Spleen (tissue), 11 donors: ENCODE measurements around the gene MIA3. TPM values are rescaled to one million over a fixed set of nuclear protein-coding genes. Genes with fewer than 3 reads are reported as not detected.

Source experiments
- DNase-seq: peaks from one replicate; pipeline ENCODE4 v3.0.0-alpha.2; 2020
- H3K27ac ChIP-seq, 8 donors: fragments of 200-600 bp; sonication (generic) in 7 of 8; 1 replicate in 4 of 8; 2 replicates in 4 of 8; pipeline versions ENCODE4 v1.5.0 to v1.8.0; 2016 to 2021; ENCODE audit warnings: inconsistent platforms in 4 of 8, mild to moderate bottlenecking in 4 of 8, moderate library complexity in 1 of 8
- H3K27me3 ChIP-seq, 7 donors: fragments of 200-600 bp; sonication (generic) in 6 of 7; replicated peaks in 1 of 7; 1 replicate in 4 of 7; 2 replicates in 3 of 7; pipeline versions ENCODE4 v1.5.0 to v1.8.0; 2016 to 2021; ENCODE audit warnings: inconsistent platforms in 3 of 7, mild to moderate bottlenecking in 1 of 7
- H3K36me3 ChIP-seq, 6 donors: fragments of 200-600 bp; sonication (generic) in 5 of 6; 1 replicate in 4 of 6; 2 replicates in 2 of 6; pipeline versions ENCODE4 v1.5.0 to v1.8.0; 2016 to 2021; ENCODE audit warnings: inconsistent platforms in 2 of 6
- H3K4me1 ChIP-seq, 6 donors: fragments of 200-600 bp; sonication (generic) in 5 of 6; 1 replicate in 3 of 6; 2 replicates in 3 of 6; pipeline versions ENCODE4 v1.5.0 to v1.8.0; 2016 to 2021; ENCODE audit warnings: inconsistent platforms in 3 of 6
- H3K4me3 ChIP-seq, 8 donors: fragments of 200-600 bp; sonication (generic) in 7 of 8; 1 replicate in 4 of 8; 2 replicates in 4 of 8; pipeline versions ENCODE4 v1.5.0 to v1.8.0; 2016 to 2021; ENCODE audit warnings: inconsistent platforms in 4 of 8, mild to moderate bottlenecking in 4 of 8, moderate library complexity in 2 of 8
- H3K9me3 ChIP-seq, 8 donors: fragments of 200-600 bp; sonication (generic) in 7 of 8; 1 replicate in 4 of 8; 2 replicates in 4 of 8; pipeline versions ENCODE4 v1.5.0 to v1.8.0; 2016 to 2021; ENCODE audit warnings: inconsistent platforms in 4 of 8
- POLR2A ChIP-seq, 3 donors: fragments of 450-650 bp; IDR thresholded peaks; one replicate each; pipeline ENCODE4 v1.5.1; 2017; ENCODE audit warnings: antibody characterized with exemption in 3 of 3, mild to moderate bottlenecking in 1 of 3
- POLR2AphosphoS5 ChIP-seq, 3 donors: sonication (generic); formaldehyde crosslinking; IDR thresholded peaks; one replicate each; pipeline ENCODE4 v1.5.1; 2017; ENCODE audit warnings: antibody characterized with exemption in 3 of 3
- WGBS, 5 donors: extraction: QIAGEN DNeasy Blood & Tissue Kit in 3 of 5; methylation state at CpG; one replicate each; pipeline versions ENCODE4 v1.1.5 to v1.1.7; 2013 to 2018; 5-methylcytosine and 5-hydroxymethylcytosine counted together
- intact Hi-C: fragments of 100-400 bp; cut with DNase I; formaldehyde crosslinking; loops from one replicate; pipeline ENCODE4 v1.15.0; 2023; ENCODE audit warnings: low total_unique reads
- polyA plus RNA-seq, 3 donors: library from polyadenylated mRNA; stranded (reverse); fragments of 200-250 nt; gene quantifications; one replicate each; pipeline ENCODE4 v1.2.1, GENCODE V29; 2013
- total RNA-seq, 7 donors: library from RNA; depleted of rRNA in 3 of 7; stranded (reverse); fragments of >200 nt in 3 of 7; fragmentation: NEBNext Ultra II Directional in 4 of 7; extraction: Animal tissue kit (Norgen Biotek cat#: 25700) in 4 of 7; gene quantifications; one replicate each; pipeline versions ENCODE4 v1.1.0 to v1.2.1, GENCODE V29; 2016 to 2021
- TF ChIP-seq, protein P1 (sequence below), 11 experiments: fragments of 200-600 bp in 7 of 11; fragments of 450-650 bp in 4 of 11; sonication (generic) in 4 of 11; IDR thresholded peaks in 8 of 11; conservative IDR thresholded peaks in 3 of 11; 1 replicate in 7 of 11; 2 replicates in 4 of 11; pipeline versions ENCODE4 v1.4.0 to v1.8.0; 2016 to 2021; ENCODE audit warnings: antibody characterized with exemption in 11 of 11, inconsistent platforms in 4 of 11, mild to moderate bottlenecking in 1 of 11
- donor health status: healthy with polysubstance abuse.
- donor health status: DM: no; HTN: no; CAD: no; lungs with moderate emphysema.
- donor health status: DM: no; HTN: no; CAD: no.
- donor health status: Bipolar disorder and iron deficiency.
- donor health status: healthy.
- donor health status: DM: no; HTN: no; CAD: no.
- donor health status: DM: yes; HTN: yes; CAD: no.

Gene MIA3
- total and polyA plus RNA-seq, 10 donors: 25.4 to 68.8 (median 51.7) TPM

DNA sequence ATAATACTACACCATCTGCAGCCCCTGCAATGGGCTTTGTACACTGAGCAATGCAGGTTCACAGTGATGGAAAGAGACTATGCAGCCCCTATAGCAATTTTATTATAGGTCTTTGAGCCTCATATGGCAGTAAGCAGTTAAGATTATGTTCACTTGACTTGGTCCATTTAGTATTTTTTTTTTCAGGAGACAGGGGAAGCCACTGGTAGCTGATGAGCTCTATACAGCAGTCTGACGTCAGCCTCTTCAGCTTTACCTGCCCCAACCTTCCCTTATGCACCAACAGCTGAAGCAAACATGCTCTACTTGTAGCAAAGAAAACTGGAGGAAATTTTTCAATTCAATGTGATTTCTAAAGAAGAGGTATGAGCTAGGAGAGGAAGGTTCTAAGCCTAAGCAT lies 62.2 kb downstream of the MIA3 start:
- DNase-seq: no peak
- Histone ChIP-seq H3K4me3 (no peak overlapping the region), H3K27me3 (no peaks in the 10 kb centered on the region), H3K4me1 (no peaks in the 10 kb centered on the region), H3K9me3 (no peaks in the 10 kb centered on the region), H3K27ac (no peak overlapping the region), H3K36me3 (peaks cover 0 to 88% (median 37%) of the 10 kb centered on the region in 6 donors)
- 95 to 100% (median 96%) methylated on average over 1 of the region's 1 CpG for WGBS, 5 donors
- TF ChIP-seq POLR2A (IDR thresholded peaks at IDR 0.05) (no peak), POLR2AphosphoS5 (IDR thresholded peaks at IDR 0.05) (no peak)
- TF ChIP-seq, protein P1, sequence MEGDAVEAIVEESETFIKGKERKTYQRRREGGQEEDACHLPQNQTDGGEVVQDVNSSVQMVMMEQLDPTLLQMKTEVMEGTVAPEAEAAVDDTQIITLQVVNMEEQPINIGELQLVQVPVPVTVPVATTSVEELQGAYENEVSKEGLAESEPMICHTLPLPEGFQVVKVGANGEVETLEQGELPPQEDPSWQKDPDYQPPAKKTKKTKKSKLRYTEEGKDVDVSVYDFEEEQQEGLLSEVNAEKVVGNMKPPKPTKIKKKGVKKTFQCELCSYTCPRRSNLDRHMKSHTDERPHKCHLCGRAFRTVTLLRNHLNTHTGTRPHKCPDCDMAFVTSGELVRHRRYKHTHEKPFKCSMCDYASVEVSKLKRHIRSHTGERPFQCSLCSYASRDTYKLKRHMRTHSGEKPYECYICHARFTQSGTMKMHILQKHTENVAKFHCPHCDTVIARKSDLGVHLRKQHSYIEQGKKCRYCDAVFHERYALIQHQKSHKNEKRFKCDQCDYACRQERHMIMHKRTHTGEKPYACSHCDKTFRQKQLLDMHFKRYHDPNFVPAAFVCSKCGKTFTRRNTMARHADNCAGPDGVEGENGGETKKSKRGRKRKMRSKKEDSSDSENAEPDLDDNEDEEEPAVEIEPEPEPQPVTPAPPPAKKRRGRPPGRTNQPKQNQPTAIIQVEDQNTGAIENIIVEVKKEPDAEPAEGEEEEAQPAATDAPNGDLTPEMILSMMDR (IDR thresholded peaks at IDR 0.05 in 8 of 11, conservative IDR thresholded peaks at IDR 0.05 in 3 of 11): no peak
- intact Hi-C loops: no loop called here

DNA sequence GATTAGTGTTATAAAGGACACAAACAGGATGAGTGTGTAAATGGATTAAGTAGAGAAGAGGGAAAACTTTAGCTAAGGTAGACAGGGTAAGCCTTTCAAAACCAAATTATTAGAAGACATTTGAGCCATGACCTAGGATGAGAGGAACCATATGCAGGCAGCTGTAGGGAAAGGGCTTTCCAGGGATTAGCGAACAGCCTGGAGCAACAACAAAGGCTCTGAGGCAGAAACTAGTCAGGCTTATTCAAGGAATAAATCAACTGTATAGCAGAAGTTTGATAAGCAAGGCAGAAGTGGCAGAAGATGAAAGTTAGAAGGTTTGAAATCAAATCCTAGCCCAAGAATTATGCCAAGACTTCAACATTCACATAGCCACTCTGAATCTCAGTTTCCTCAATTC lies 73.1 kb downstream of the MIA3 start:
- Histone ChIP-seq H3K27me3 (no peaks in the 10 kb centered on the region), H3K9me3 (no peaks in the 10 kb centered on the region), H3K36me3 (peaks cover 0 to 86% (median 23%) of the 10 kb centered on the region in 6 donors), H3K27ac (no peak overlapping the region), H3K4me3 (no peak overlapping the region), H3K4me1 (peaks cover 0 to 17% (median 0%) of the 10 kb centered on the region in 6 donors)
- no peak for DNase-seq
- whole genome bisulfite sequencing, 5 donors: 90 to 100% (median 96%) methylated on average over 1 of the region's 1 CpG
- TF ChIP-seq POLR2A (IDR thresholded peaks at IDR 0.05) (no peak), POLR2AphosphoS5 (IDR thresholded peaks at IDR 0.05) (no peak)
- TF ChIP-seq, protein P1 (IDR thresholded peaks at IDR 0.05 in 8 of 11, conservative IDR thresholded peaks at IDR 0.05 in 3 of 11): no peak
- intact Hi-C loops: no loop called here

GRCh38 chr1:222694927-222695326 lies 77.0 kb downstream of the MIA3 start:
- WGBS, 5 donors: 80 to 84% (median 82%) methylated on average over 5 of the region's 5 CpGs
- Histone ChIP-seq H3K4me3 (no peak overlapping the region), H3K27ac (no peak overlapping the region), H3K4me1 (peaks cover 0 to 35% (median 2%) of the 10 kb centered on the region in 6 donors), H3K36me3 (peaks cover 0 to 81% (median 17%) of the 10 kb centered on the region in 6 donors), H3K9me3 (no peaks in the 10 kb centered on the region), H3K27me3 (no peaks in the 10 kb centered on the region)
- DNase-seq: no peak
- intact Hi-C loops: no loop called here
- TF ChIP-seq, protein P1 (IDR thresholded peaks at IDR 0.05 in 8 of 11, conservative IDR thresholded peaks at IDR 0.05 in 3 of 11): no peak
- TF ChIP-seq POLR2A (IDR thresholded peaks at IDR 0.05): no peak
- no peak for TF ChIP-seq POLR2AphosphoS5 (IDR thresholded peaks at IDR 0.05)

DNA sequence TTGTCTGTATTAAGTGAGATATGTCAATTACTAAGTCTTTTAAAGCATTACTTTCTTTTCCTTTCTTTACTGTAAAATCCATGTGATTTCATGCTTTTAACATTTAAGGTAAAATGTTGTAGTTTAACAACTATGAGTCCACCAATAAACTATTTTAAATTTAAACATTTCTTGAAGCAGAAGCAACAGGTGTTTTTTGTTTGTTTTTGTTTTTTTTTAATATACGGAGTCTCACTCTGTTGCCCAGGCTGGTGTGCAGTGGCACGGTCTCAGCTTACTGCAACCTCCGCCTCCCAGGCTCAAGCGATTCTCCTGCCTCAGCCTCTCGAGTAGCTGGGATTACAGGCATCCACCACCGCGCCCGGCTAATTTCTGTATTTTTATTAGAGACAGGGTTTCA lies 78.8 kb downstream of the MIA3 start:
- Histone ChIP-seq H3K9me3 (no peaks in the 10 kb centered on the region), H3K4me1 (peaks cover 0 to 35% (median 2%) of the 10 kb centered on the region in 6 donors), H3K4me3 (no peak overlapping the region), H3K27me3 (no peaks in the 10 kb centered on the region), H3K36me3 (peaks cover 0 to 81% (median 31%) of the 10 kb centered on the region in 6 donors), H3K27ac (no peak overlapping the region)
- TF ChIP-seq POLR2A (IDR thresholded peaks at IDR 0.05): no peak
- no peak for TF ChIP-seq POLR2AphosphoS5 (IDR thresholded peaks at IDR 0.05)
- TF ChIP-seq, protein P1 (IDR thresholded peaks at IDR 0.05 in 8 of 11, conservative IDR thresholded peaks at IDR 0.05 in 3 of 11): no peak
- intact Hi-C loops: no loop called here
- DNase-seq: no peak
- 93 to 98% (median 97%) methylated on average over 8 of the region's 8 CpGs for WGBS, 5 donors
